Activated gamma-delta T cell treated with anti-CD3 and anti-CD28 coated beads, Interleukin-2, amount 50 U/mL, for 16 hours (primary cell): ENCODE measurements around the gene TMEM63B.
A peak's percentile ranks its signal among the peaks of the same experiment; 100 is the strongest.

Experiments
- DNase-seq: peaks from one replicate; pipeline ENCODE4 v3.0.0-alpha.2; 2020; ENCODE audit warnings: low read depth

TMEM63B gene

GRCh38 chr6:44117397-44118128 lies 9.8 kb upstream of the TMEM63B start:
- DNase-seq, result no peak

GRCh38 chr6:44119704-44120262 lies 7.6 kb upstream of the TMEM63B start:
- DNase-seq, result no peak

- DNase-seq, result no peak
These were observed 6.5 kb upstream of the TMEM63B start for GRCh38 chr6:44120692-44121443.

GRCh38 chr6:44122801-44123200 lies 4.6 kb upstream of the TMEM63B start:
- no peak for DNase-seq

GRCh38 chr6:44123544-44123943 lies 3.8 kb upstream of the TMEM63B start:
- DNase-seq, result no peak

- DNase-seq, result peak; percentile 70
These were observed 819 bp upstream of the TMEM63B start for GRCh38 chr6:44126320-44127149.

GRCh38 chr6:44128020-44128917 lies 915 bp downstream of the TMEM63B start:
- no peak for DNase-seq

- DNase-seq, result no peak
These were observed 2.5 kb downstream of the TMEM63B start for GRCh38 chr6:44129841-44130322.

GRCh38 chr6:44131892-44132291 lies 4.5 kb downstream of the TMEM63B start:
- no peak for DNase-seq

- DNase-seq, result no peak
These were observed 5.1 kb downstream of the TMEM63B start for GRCh38 chr6:44132476-44132875.

GRCh38 chr6:44133003-44133931 lies 5.9 kb downstream of the TMEM63B start:
- DNase-seq, result no peak

GRCh38 chr6:44133981-44134711 lies 6.8 kb downstream of the TMEM63B start:
- no peak for DNase-seq

- no peak for DNase-seq
These were observed 7.9 kb downstream of the TMEM63B start for GRCh38 chr6:44135173-44135758.

GRCh38 chr6:44135875-44136274 lies 8.5 kb downstream of the TMEM63B start:
- DNase-seq, result no peak

GRCh38 chr6:44138717-44139350 lies 11.5 kb downstream of the TMEM63B start:
- DNase-seq, result no peak

- no peak for DNase-seq
These were observed 12.0 kb downstream of the TMEM63B start for GRCh38 chr6:44139351-44139743.

GRCh38 chr6:44142835-44143234 lies 15.5 kb downstream of the TMEM63B start:
- no peak for DNase-seq

GRCh38 chr6:44143731-44144130 lies 16.4 kb downstream of the TMEM63B start:
- no peak for DNase-seq
